ENCODE results near the gene IGF2BP3. TPM values are rescaled to one million over a fixed set of nuclear protein-coding genes. Genes with fewer than 3 reads are reported as not detected.

IGF2BP3 gene
- polyA plus RNA-seq, 1 donor (not counting 4 experiments of a cell fraction or from before 2014, with no cell fraction given) = 22.3 TPM

DNA sequence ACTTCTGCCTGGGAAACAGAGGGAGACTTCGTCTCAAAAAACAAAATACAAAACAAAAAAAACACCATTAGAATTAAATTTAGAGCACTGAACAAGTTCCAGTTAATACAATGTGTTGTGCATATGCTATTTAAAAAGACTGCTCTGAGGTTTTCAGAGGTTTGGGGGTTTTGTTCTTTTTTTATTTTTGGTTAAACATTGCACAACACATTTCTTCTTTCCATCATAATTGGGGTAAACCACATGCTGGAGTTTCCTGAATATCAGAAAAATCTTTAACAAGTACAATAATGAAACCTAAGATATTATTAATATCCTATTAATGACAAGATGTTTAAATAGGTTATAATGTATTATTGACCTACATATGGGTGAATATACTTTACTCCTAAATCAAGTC lies 26.3 kb downstream of the IGF2BP3 start:
- no peak for FAIRE-seq
- TF ChIP-seq EZH2 (IDR thresholded peaks at IDR 0.05; ENCODE audit: low read length) (no peak), CTCF (optimal IDR thresholded peaks at IDR 0.05 in 1 of 3, IDR thresholded peaks at IDR 0.05 in 1 of 3, conservative IDR thresholded peaks at IDR 0.05 in 1 of 3; ENCODE audit: extremely low read depth in 1 of 3, insufficient read depth in 2 of 3, low read length in 3 of 3) (no peak)

DNA sequence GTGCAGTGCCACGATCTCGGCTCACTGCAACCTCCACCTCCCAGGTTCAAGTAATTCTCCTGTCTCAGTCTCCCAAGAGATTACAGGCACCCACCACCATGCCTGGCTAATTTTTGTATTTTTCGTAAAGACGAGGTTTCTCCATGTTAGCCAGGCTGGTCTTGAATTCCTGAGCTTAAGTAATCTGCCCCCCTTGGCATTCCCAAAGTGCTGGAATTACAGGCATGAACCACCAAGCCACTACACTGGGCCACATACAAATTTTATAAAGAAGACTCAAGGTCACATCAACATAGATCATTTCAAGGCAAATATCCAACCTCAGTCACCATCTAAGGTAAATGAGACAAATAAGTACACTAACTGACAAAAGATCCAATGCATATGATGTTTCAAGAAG lies 32.1 kb downstream of the IGF2BP3 start:
- Histone ChIP-seq H2AFZ (ENCODE audit: control insufficient read depth, low read length) (no peak overlapping the region), H3K27me3 (ENCODE audit: control insufficient read depth, extremely low read depth, insufficient read depth, low read length) (no peaks in the 10 kb centered on the region), H3K4me2 (ENCODE audit: control insufficient read depth, extremely low read depth, insufficient read depth, low read depth, low read length) (no peak overlapping the region), H3K4me1 (ENCODE audit: control insufficient read depth, extremely low read depth, insufficient read depth, low read length) (peaks cover 3% of the 10 kb centered on the region), H3K27ac (ENCODE audit: control insufficient read depth, insufficient read depth, low read length) (no peak overlapping the region), H3K79me2 (ENCODE audit: control insufficient read depth, insufficient read depth, low read length) (peaks cover 9% of the 10 kb centered on the region), H3K9me1 (ENCODE audit: control insufficient read depth, extremely low read depth, insufficient read depth, low read length) (no peaks in the 10 kb centered on the region), H3K9me3 (ENCODE audit: control insufficient read depth, low read depth, low read length) (no peaks in the 10 kb centered on the region), H3K36me3 (ENCODE audit: control insufficient read depth in 2 of 2, extremely low read depth in 1 of 2, insufficient read depth in 2 of 2, low read length in 2 of 2) (no peaks in the 10 kb centered on the region), H3K9ac (ENCODE audit: control insufficient read depth, extremely low read depth, insufficient read depth, low read length) (no peak overlapping the region), H3K4me3 (ENCODE audit: control insufficient read depth in 2 of 3, extremely low read depth in 1 of 3, insufficient read depth in 2 of 3, low read depth in 1 of 3, low read length in 3 of 3) (no peak overlapping the region), H4K20me1 (ENCODE audit: control insufficient read depth, extremely low read depth, insufficient read depth, low read length) (no peaks in the 10 kb centered on the region)
- dilution Hi-C loops (cut with MboI; ENCODE audit: extremely low pct_ligation_motif_present, low sequenced_read_pairs) = no loop called here
- no peak for FAIRE-seq
- no peak for DNase-seq (ENCODE audit: low read depth, low spot score)
- TF ChIP-seq CTCF (optimal IDR thresholded peaks at IDR 0.05 in 1 of 3, IDR thresholded peaks at IDR 0.05 in 1 of 3, conservative IDR thresholded peaks at IDR 0.05 in 1 of 3; ENCODE audit: extremely low read depth in 1 of 3, insufficient read depth in 2 of 3, low read length in 3 of 3) (no peak), EZH2 (IDR thresholded peaks at IDR 0.05; ENCODE audit: low read length) (no peak)

More for the DNA sequence above, 26.3 kb downstream of the IGF2BP3 start:
- no peak overlapping the region for H3K4me3 ChIP-seq (ENCODE audit: control insufficient read depth in 2 of 3, extremely low read depth in 1 of 3, insufficient read depth in 2 of 3, low read depth in 1 of 3, low read length in 3 of 3)
- no peak overlapping the region for H2AFZ ChIP-seq (ENCODE audit: control insufficient read depth, low read length)
- no peak overlapping the region for H3K4me2 ChIP-seq (ENCODE audit: control insufficient read depth, extremely low read depth, insufficient read depth, low read depth, low read length)
- no peak for DNase-seq (ENCODE audit: low read depth, low spot score)
- H3K4me1 ChIP-seq (ENCODE audit: control insufficient read depth, extremely low read depth, insufficient read depth, low read length) = no peaks in the 10 kb centered on the region
- no peaks in the 10 kb centered on the region for H3K9me3 ChIP-seq (ENCODE audit: control insufficient read depth, low read depth, low read length)
- no peaks in the 10 kb centered on the region for H3K27me3 ChIP-seq (ENCODE audit: control insufficient read depth, extremely low read depth, insufficient read depth, low read length)
- peaks cover 3% of the 10 kb centered on the region for H3K79me2 ChIP-seq (ENCODE audit: control insufficient read depth, insufficient read depth, low read length)
- H3K36me3 ChIP-seq (ENCODE audit: control insufficient read depth in 2 of 2, extremely low read depth in 1 of 2, insufficient read depth in 2 of 2, low read length in 2 of 2) = no peaks in the 10 kb centered on the region
- H3K9ac ChIP-seq (ENCODE audit: control insufficient read depth, extremely low read depth, insufficient read depth, low read length) = no peak overlapping the region
- no peak overlapping the region for H3K27ac ChIP-seq (ENCODE audit: control insufficient read depth, insufficient read depth, low read length)
- dilution Hi-C loops (cut with MboI; ENCODE audit: extremely low pct_ligation_motif_present, low sequenced_read_pairs) = no loop called here
- no peaks in the 10 kb centered on the region for H4K20me1 ChIP-seq (ENCODE audit: control insufficient read depth, extremely low read depth, insufficient read depth, low read length)
- H3K9me1 ChIP-seq (ENCODE audit: control insufficient read depth, extremely low read depth, insufficient read depth, low read length) = no peaks in the 10 kb centered on the region

Data from keratinocyte (primary cell).